Endothelial cell of umbilical vein (primary cell): ENCODE measurements around the gene CENPF. TPM values are rescaled to one million over a fixed set of nuclear protein-coding genes. Genes with fewer than 3 reads are reported as not detected.

ENCODE experiments used
- BruUV-seq: library from RNA; stranded (reverse); fragments of 400-500 nt; replicated peaks from 2 replicates; lab custom pipeline; 2021; lab: Mats Ljungman, UMichigan
- CTCF ChIA-PET: fragments of 300-600, 350-600 bp; sonication (Branson Sonifier 250); formaldehyde crosslinking; loops from one replicate; lab custom pipeline; 2021; ENCODE audit warnings: antibody characterized with exemption, inconsistent platforms; lab: Charles Lee
- POLR2A ChIA-PET: fragments of 300-600, 350-600 bp; sonication (Branson Sonifier 250); formaldehyde crosslinking; loops from one replicate; lab custom pipeline; 2021; ENCODE audit warnings: antibody characterized with exemption, inconsistent platforms; lab: Charles Lee
- DNase-seq: peaks from one replicate; pipeline ENCODE4 v3.0.0-alpha.2; 2011; ENCODE audit warnings: low read depth, low spot score
- FAIRE-seq: peaks from 2 replicates; lab custom pipeline; 2011; peaks lifted over from hg19 to GRCh38; lab: Jason Lieb, UNC
- H2AFZ ChIP-seq: 2 replicates; pipeline ENCODE4 v1.6.0; 2012; ENCODE audit warnings: low read depth, low read length, control low read depth, inconsistent platforms
- H3K27ac ChIP-seq: 2 replicates; pipeline ENCODE4 v1.5.1; 2011; ENCODE audit warnings: low read depth, mild to moderate bottlenecking, control low read depth, low read length, moderate library complexity; ENCODE audit not compliant: insufficient read depth
- H3K27me3 ChIP-seq, 2 experiments: 2 replicates each; pipeline versions ENCODE4 v1.6.0 to v1.6.1; 2011; ENCODE audit warnings: low read length in 2 of 2, mixed read lengths in 1 of 2; ENCODE audit not compliant: control insufficient read depth in 2 of 2, insufficient read depth in 2 of 2
- H3K36me3 ChIP-seq, 2 experiments: 2 replicates in 1 of 2; 3 replicates in 1 of 2; pipeline ENCODE4 v1.5.1; 2011; ENCODE audit warnings: low read length in 2 of 2, mild to moderate bottlenecking in 1 of 2, moderate library complexity in 1 of 2; ENCODE audit not compliant: control insufficient read depth in 2 of 2, insufficient read depth in 2 of 2; ENCODE audit errors: extremely low read depth in 1 of 2
- H3K4me1 ChIP-seq: 3 replicates; pipeline ENCODE4 v1.5.1; 2011; ENCODE audit warnings: mild to moderate bottlenecking, low read length; ENCODE audit not compliant: control insufficient read depth, insufficient read depth; ENCODE audit errors: extremely low read depth
- H3K4me2 ChIP-seq: 2 replicates; pipeline ENCODE4 v1.6.1; 2011; ENCODE audit warnings: low read length, control low read depth, mixed read lengths; ENCODE audit not compliant: insufficient read depth
- H3K4me3 ChIP-seq, 3 experiments: fragments of 200-600 bp in 1 of 3; sonication (generic), shearing (Covaris generic) in 1 of 3; replicated peaks in 1 of 3; 2 replicates each; pipeline ENCODE4 v1.5.1; 2011 to 2016; ENCODE audit warnings: control low read depth in 3 of 3, low read length in 3 of 3, mild to moderate bottlenecking in 2 of 3, inconsistent platforms in 1 of 3, low read depth in 1 of 3, moderate library complexity in 1 of 3; ENCODE audit not compliant: insufficient read depth in 1 of 3
- H3K79me2 ChIP-seq: 2 replicates; pipeline ENCODE4 v1.6.0; 2012; ENCODE audit warnings: low read length, inconsistent platforms; ENCODE audit not compliant: control insufficient read depth, insufficient read depth
- H3K9ac ChIP-seq: replicated peaks from 2 replicates; pipeline ENCODE3; 2011; ENCODE audit warnings: low read length, control low read depth; ENCODE audit not compliant: insufficient read depth; ENCODE audit errors: extremely low read depth
- H3K9me1 ChIP-seq: replicated peaks from 3 replicates; pipeline ENCODE4 v1.6.0; 2011; ENCODE audit warnings: mild to moderate bottlenecking, low read length; ENCODE audit not compliant: control insufficient read depth, insufficient read depth; ENCODE audit errors: extremely low read depth
- H3K9me3 ChIP-seq: replicated peaks from 2 replicates; pipeline ENCODE4 v1.5.1; 2012; ENCODE audit warnings: low read length, inconsistent platforms; ENCODE audit not compliant: control insufficient read depth, insufficient read depth
- H4K20me1 ChIP-seq: replicated peaks from 2 replicates; pipeline ENCODE3; 2011; ENCODE audit warnings: mild to moderate bottlenecking, low read length; ENCODE audit not compliant: control insufficient read depth, insufficient read depth; ENCODE audit errors: extremely low read depth
- CTCF ChIP-seq, 2 donors: IDR thresholded peaks; 1 replicate in 1 of 2; 2 replicates in 1 of 2; pipeline ENCODE4 v1.5.1; 2011; ENCODE audit warnings: low read length in 2 of 2, mild to moderate bottlenecking in 2 of 2, moderate library complexity in 2 of 2, control low read depth in 1 of 2, inconsistent platforms in 1 of 2, low read depth in 1 of 2; ENCODE audit not compliant: insufficient read depth in 1 of 2; ENCODE audit errors: extremely low read depth in 1 of 2
- EZH2 ChIP-seq: IDR thresholded peaks from 2 replicates; pipeline ENCODE4 v1.6.1; 2012; ENCODE audit warnings: borderline replicate concordance, low read depth, mild to moderate bottlenecking, moderate library complexity, low read length, inconsistent platforms; ENCODE audit not compliant: severe bottlenecking
- FOS ChIP-seq: IDR thresholded peaks from 2 replicates; pipeline ENCODE4 v1.6.1; 2011; ENCODE audit warnings: mild to moderate bottlenecking, low read length, moderate library complexity, borderline replicate concordance; ENCODE audit not compliant: insufficient read depth
- GATA2 ChIP-seq: IDR thresholded peaks from 2 replicates; pipeline ENCODE4 v1.7.0; 2011; ENCODE audit warnings: low read depth, mild to moderate bottlenecking, moderate library complexity, mixed read lengths, low read length; ENCODE audit not compliant: insufficient read length, insufficient read depth
- JUN ChIP-seq: IDR thresholded peaks from 2 replicates; pipeline ENCODE4 v1.6.1; 2011; ENCODE audit warnings: borderline replicate concordance, low read depth; ENCODE audit not compliant: insufficient read length, insufficient read depth
- MAX ChIP-seq: IDR thresholded peaks from 2 replicates; pipeline ENCODE4 v1.6.1; 2011; ENCODE audit not compliant: insufficient read depth, insufficient read length
- MYC ChIP-seq: IDR thresholded peaks from one replicate; pipeline ENCODE4 v1.6.1; 2011; ENCODE audit warnings: mild to moderate bottlenecking, low read depth, low read length
- POLR2A ChIP-seq: IDR thresholded peaks from 2 replicates; pipeline ENCODE4 v1.6.1; 2012; ENCODE audit warnings: low read depth, mild to moderate bottlenecking, control low read depth, low read length
- POLR2AphosphoS5 ChIP-seq: IDR thresholded peaks from 2 replicates; pipeline ENCODE4 v1.6.1; 2012; ENCODE audit warnings: low read depth, mild to moderate bottlenecking, control low read depth, low read length, moderate library complexity; ENCODE audit not compliant: insufficient read depth
- dilution Hi-C: fragments of 300-500 bp; cut with MboI; formaldehyde crosslinking; loops from one replicate; pipeline ENCODE4 v1.15.0; 2019; ENCODE audit warnings: low sequenced_read_pairs; ENCODE audit not compliant: extremely low pct_ligation_motif_present
- intact Hi-C: fragments of 100-400 bp; cut with micrococcal nuclease; formaldehyde crosslinking; loops from one replicate; pipeline ENCODE4 v1.10.0; 2022
- polyA plus RNA-seq, 4 experiments: library from polyadenylated mRNA; depleted of rRNA in 3 of 4; stranded (reverse) in 3 of 4; unstranded in 1 of 4; fragments of >200 nt; gene quantifications; 2 replicates each; pipeline versions ENCODE4 v1.2.1 to v1.2.3, GENCODE V29; 2011 to 2012; ENCODE audit warnings: missing spikeins in 1 of 4
- total RNA-seq: library from RNA; stranded (reverse); gene quantifications from 2 replicates; pipeline ENCODE4 v1.2.3, GENCODE V29; 2021

CENPF gene
- total and polyA plus RNA-seq, 2 donors (not counting 3 experiments of a cell fraction or from before 2014, with no cell fraction given): 6.4 to 66.2 TPM

GRCh38 chr1:214676747-214677146 is 73.8 kb downstream of the CENPF start:
- dilution Hi-C loops: no loop called here

More at GRCh38 chr1:214676747-214677146, 73.8 kb downstream of the CENPF start:
- intact Hi-C loops: no loop called here
- no peak for DNase-seq
- Histone ChIP-seq H2AFZ (no peak overlapping the region), H3K27me3 (no peaks in the 10 kb centered on the region), H3K36me3 (peaks cover 0 to 2% of the 10 kb centered on the region in 2 experiments), H4K20me1 (no peaks in the 10 kb centered on the region), H3K9ac (no peak overlapping the region), H3K9me3 (no peaks in the 10 kb centered on the region), H3K9me1 (no peaks in the 10 kb centered on the region), H3K4me2 (no peak overlapping the region), H3K4me1 (peaks cover 4% of the 10 kb centered on the region), H3K27ac (no peak overlapping the region), H3K79me2 (no peaks in the 10 kb centered on the region), H3K4me3 (no peak overlapping the region)
- ChIA-PET CTCF (no interaction called here), POLR2A (no interaction called here)
- FAIRE-seq: no peak
- BruUV-seq: no TSS peak
- TF ChIP-seq CTCF (IDR thresholded peaks at IDR 0.05; ENCODE audit: extremely low read depth in 1 of 2, insufficient read depth in 1 of 2, low read depth in 1 of 2, low read length in 2 of 2) (no peak), GATA2 (no peak), EZH2 (no peak), MAX (no peak), POLR2A (no peak), FOS (no peak), JUN (no peak), POLR2AphosphoS5 (no peak), MYC (no peak)
